CD14-positive monocyte (primary cell): ENCODE measurements around the gene BCL2. TPM values are rescaled to one million over a fixed set of nuclear protein-coding genes. Genes with fewer than 3 reads are reported as not detected.

Experiments
- DNase-seq, 3 donors: peaks; one replicate each; pipeline ENCODE4 v3.0.0-alpha.2; 2011 to 2022
- H2AFZ ChIP-seq: 2 replicates; pipeline ENCODE4 v1.6.0; 2012; ENCODE audit warnings: mild to moderate bottlenecking, low read depth, low read length, inconsistent platforms; ENCODE audit not compliant: insufficient read depth, poor library complexity, severe bottlenecking
- H3K27ac ChIP-seq, 2 donors: 1 replicate in 1 of 2; 2 replicates in 1 of 2; pipeline ENCODE4 v1.5.1; 2012 to 2013; ENCODE audit warnings: low read length in 2 of 2, control low read depth in 1 of 2, inconsistent platforms in 1 of 2, low read depth in 1 of 2, mild to moderate bottlenecking in 1 of 2
- H3K27me3 ChIP-seq, 2 donors: one replicate each; pipeline versions ENCODE4 v1.6.0 to v1.6.1; 2011 to 2013; ENCODE audit warnings: low read length in 2 of 2; ENCODE audit not compliant: control insufficient read depth in 2 of 2, insufficient read depth in 2 of 2
- H3K36me3 ChIP-seq, 2 donors: replicated peaks in 1 of 2; 1 replicate in 1 of 2; 2 replicates in 1 of 2; pipeline versions ENCODE4 v1.5.1 to v1.6.1; 2012 to 2013; ENCODE audit warnings: low read length in 2 of 2, control low read depth in 1 of 2, inconsistent platforms in 1 of 2, mild to moderate bottlenecking in 1 of 2; ENCODE audit not compliant: insufficient read depth in 2 of 2, control insufficient read depth in 1 of 2
- H3K4me1 ChIP-seq, 2 donors: 1 replicate in 1 of 2; 2 replicates in 1 of 2; pipeline versions ENCODE4 v1.5.1 to v1.6.1; 2012 to 2013; ENCODE audit warnings: low read length in 2 of 2, control low read depth in 1 of 2, inconsistent platforms in 1 of 2, mild to moderate bottlenecking in 1 of 2, moderate library complexity in 1 of 2; ENCODE audit not compliant: insufficient read depth in 2 of 2, control insufficient read depth in 1 of 2
- H3K4me2 ChIP-seq: replicated peaks from 2 replicates; pipeline ENCODE3; 2012; ENCODE audit warnings: low read length, moderate library complexity, mild to moderate bottlenecking; ENCODE audit not compliant: poor library complexity, severe bottlenecking; ENCODE audit errors: extremely low read depth
- H3K4me3 ChIP-seq, 3 experiments: fragments of 200-600 bp in 1 of 3; sonication (generic) in 1 of 3; replicated peaks in 1 of 3; 1 replicate in 2 of 3; 2 replicates in 1 of 3; pipeline ENCODE4 v1.5.1; 2011 to 2013; ENCODE audit warnings: low read length in 3 of 3, mild to moderate bottlenecking in 3 of 3, control low read depth in 2 of 3, low read depth in 2 of 3, inconsistent platforms in 1 of 3, moderate library complexity in 1 of 3
- H3K79me2 ChIP-seq: 2 replicates; pipeline ENCODE4 v1.6.0; 2012; ENCODE audit warnings: mild to moderate bottlenecking, control low read depth, inconsistent platforms, low read length, moderate library complexity; ENCODE audit not compliant: insufficient read depth
- H3K9ac ChIP-seq: 2 replicates; pipeline ENCODE4 v1.6.0; 2017; ENCODE audit warnings: low read length, mild to moderate bottlenecking; ENCODE audit not compliant: insufficient read depth, poor library complexity, severe bottlenecking
- H3K9me3 ChIP-seq, 2 donors: replicated peaks in 1 of 2; 1 replicate in 1 of 2; 2 replicates in 1 of 2; pipeline versions ENCODE4 v1.5.1 to v1.6.1; 2012 to 2013; ENCODE audit warnings: low read length in 2 of 2, control low read depth in 1 of 2; ENCODE audit not compliant: control insufficient read depth in 1 of 2, insufficient read depth in 1 of 2
- H4K20me1 ChIP-seq: 2 replicates; pipeline ENCODE4 v1.6.0; 2012; ENCODE audit warnings: mild to moderate bottlenecking, low read length, control low read depth, moderate library complexity; ENCODE audit not compliant: insufficient read depth
- H3K27ac Mint-ChIP-seq, 7 donors: one replicate each; pipeline ENCODE4 v1.8.0; 2020; ENCODE audit warnings: mild to moderate bottlenecking in 7 of 7, mixed read lengths in 7 of 7, moderate library complexity in 6 of 7, inconsistent platforms in 2 of 7
- H3K27me3 Mint-ChIP-seq, 3 donors: one replicate each; pipeline ENCODE4 v1.8.0; 2021 to 2022; ENCODE audit warnings: low read depth in 3 of 3, mild to moderate bottlenecking in 3 of 3, mixed read lengths in 3 of 3, moderate library complexity in 3 of 3, inconsistent platforms in 1 of 3
- H3K36me3 Mint-ChIP-seq, 2 donors: one replicate each; pipeline ENCODE4 v1.8.0; 2020; ENCODE audit warnings: mixed read lengths in 2 of 2, inconsistent platforms in 1 of 2, mild to moderate bottlenecking in 1 of 2
- H3K4me1 Mint-ChIP-seq: one replicate; pipeline ENCODE4 v1.8.0; 2020; ENCODE audit warnings: mild to moderate bottlenecking, mixed read lengths
- H3K4me3 Mint-ChIP-seq, 2 donors: one replicate each; pipeline ENCODE4 v1.8.0; 2020; ENCODE audit warnings: mild to moderate bottlenecking in 2 of 2, mixed read lengths in 2 of 2, moderate library complexity in 1 of 2
- H3K9me3 Mint-ChIP-seq, 7 donors: one replicate each; pipeline ENCODE4 v1.8.0; 2020 to 2022; ENCODE audit warnings: mixed read lengths in 7 of 7, mild to moderate bottlenecking in 6 of 7, moderate library complexity in 6 of 7, inconsistent platforms in 2 of 7
- CTCF ChIP-seq: fragments of 200-600 bp; IDR thresholded peaks from one replicate; pipeline ENCODE4 v1.8.0; 2022; ENCODE audit warnings: antibody characterized with exemption, mild to moderate bottlenecking
- WGBS: methylation state at CpG from one replicate; pipeline ENCODE4 v1.1.5; 2013; ENCODE audit warnings: missing lambda C conversion rate; ENCODE audit not compliant: insufficient coverage; 5-methylcytosine and 5-hydroxymethylcytosine counted together
- intact Hi-C, 2 donors: fragments of 100-400 bp; cut with micrococcal nuclease; formaldehyde crosslinking; loops; one replicate each; pipeline versions ENCODE4 v1.15.0 to v1.15.1; 2023
- polyA plus RNA-seq, 3 donors: library from polyadenylated mRNA; depleted of rRNA in 1 of 3; unstranded in 2 of 3; stranded (reverse) in 1 of 3; fragments of 300-500 nt in 2 of 3; fragments of >200 nt in 1 of 3; fragmentation: Illumina TruSeq in 2 of 3; gene quantifications; 1 replicate in 2 of 3; 2 replicates in 1 of 3; pipeline ENCODE4 v1.2.3, GENCODE V29; 2012 to 2021

BCL2 gene
- polyA plus RNA-seq, 3 donors: 0.58 to 2.5 (median 1.1) TPM

GRCh38 chr18:63148449-63149301 is 170.9 kb downstream of the BCL2 start:
- Mint-ChIP-seq H3K27ac (no peak overlapping the region), H3K27me3 (peaks cover 0 to 3% (median 0%) of the 10 kb centered on the region in 3 donors), H3K36me3 (no peaks in the 10 kb centered on the region), H3K4me3 (no peak overlapping the region), H3K4me1 (peaks cover 10% of the 10 kb centered on the region), H3K9me3 (no peaks in the 10 kb centered on the region)
- Histone ChIP-seq H3K4me1 (peaks cover 1 to 3% of the 10 kb centered on the region in 2 donors), H4K20me1 (no peaks in the 10 kb centered on the region), H3K79me2 (no peaks in the 10 kb centered on the region), H2AFZ (no peak overlapping the region), H3K4me3 (no peak overlapping the region), H3K9ac (no peak overlapping the region), H3K36me3 (no peaks in the 10 kb centered on the region), H3K27me3 (no peaks in the 10 kb centered on the region), H3K4me2 (no peak overlapping the region), H3K27ac (no peak overlapping the region), H3K9me3 (no peaks in the 10 kb centered on the region)
- intact Hi-C loops: no loop called here
- 91% methylated on average over 11 of the region's 14 CpGs for WGBS
- no peak for TF ChIP-seq CTCF
- DNase-seq: no peak

- peaks cover 8 to 10% of the 10 kb centered on the region in 2 donors for H3K4me1 ChIP-seq
- H3K36me3 ChIP-seq: no peaks in the 10 kb centered on the region
- H3K79me2 ChIP-seq: no peaks in the 10 kb centered on the region
- no peak overlapping the region for H2AFZ ChIP-seq
- WGBS: 100% methylated on average over 1 of the region's 6 CpGs
- H3K9ac ChIP-seq: no peak overlapping the region
- intact Hi-C loops: no loop called here
- H3K4me3 ChIP-seq: no peak overlapping the region
- H3K36me3 Mint-ChIP-seq: no peaks in the 10 kb centered on the region
- TF ChIP-seq CTCF: no peak
- no peak for DNase-seq
- H3K4me2 ChIP-seq: no peak overlapping the region
- peaks cover 17% of the 10 kb centered on the region for H3K4me1 Mint-ChIP-seq
- no peaks in the 10 kb centered on the region for H3K9me3 Mint-ChIP-seq
- H4K20me1 ChIP-seq: no peaks in the 10 kb centered on the region
- H3K27ac ChIP-seq: no peak overlapping the region
- peaks cover 0 to 3% (median 0%) of the 10 kb centered on the region in 3 donors for H3K27me3 Mint-ChIP-seq
- no peak overlapping the region for H3K4me3 Mint-ChIP-seq
- no peak overlapping the region for H3K27ac Mint-ChIP-seq
- H3K27me3 ChIP-seq: no peaks in the 10 kb centered on the region
- no peaks in the 10 kb centered on the region for H3K9me3 ChIP-seq
Observed at GRCh38 chr18:63147973-63148372, 171.6 kb downstream of the BCL2 start.
